Measurements from ENCODE around the gene MARK1. TPM values are rescaled to one million over a fixed set of nuclear protein-coding genes. Genes with fewer than 3 reads are reported as not detected.
A peak's percentile ranks its signal among the peaks of the same experiment; 100 is the strongest.

Gene MARK1
- 1 to 10 TPM; 2.2 to 5.3 (median 3.7) TPM for total RNA-seq

DNA sequence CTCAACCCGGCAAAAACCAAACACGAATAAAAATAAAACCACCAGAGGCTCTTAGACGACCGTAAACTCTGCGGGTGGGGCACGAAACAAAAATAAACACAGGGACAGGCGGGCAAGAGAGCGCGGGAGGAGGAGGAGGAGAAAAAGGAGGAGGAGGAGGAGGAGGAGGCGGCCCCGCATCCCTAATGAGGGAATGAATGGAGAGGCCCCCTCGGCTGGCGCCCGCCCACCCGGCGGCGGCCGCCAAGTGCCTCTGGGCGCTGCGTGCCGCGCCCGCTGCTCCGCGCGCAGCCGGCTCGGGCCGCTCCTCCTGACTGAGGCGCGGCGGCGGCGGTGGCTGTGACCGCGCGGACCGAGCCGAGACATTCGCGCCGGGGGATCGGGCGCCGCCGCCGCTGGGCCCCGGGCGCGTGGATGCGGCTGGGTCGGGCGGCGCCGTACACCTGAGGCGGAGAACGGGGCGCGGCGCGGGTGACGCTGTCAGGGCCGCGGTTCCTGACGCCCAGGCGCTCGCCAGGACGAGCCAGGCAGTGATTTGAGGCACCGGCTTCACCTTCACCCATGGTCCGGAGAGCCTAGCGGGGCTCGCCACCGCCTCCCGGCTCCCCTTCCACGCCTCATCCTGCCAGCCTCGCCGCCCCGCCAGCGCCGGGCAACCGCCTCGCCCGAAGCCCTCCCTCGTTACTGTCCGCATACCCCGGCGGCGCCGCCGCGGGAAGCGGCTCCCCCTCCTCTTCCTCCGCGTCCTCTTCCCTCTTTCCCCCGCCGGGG is at the start of gene MARK1:
TSS of gene MARK1 (plus strand) at position 229 of the 771 bp plus-strand sequence. CDS start 687 bp downstream, outside the sequence.
- TF ChIP-seq POLR2A (IDR thresholded peaks at IDR 0.05): no peak
- TF ChIP-seq, protein P1, sequence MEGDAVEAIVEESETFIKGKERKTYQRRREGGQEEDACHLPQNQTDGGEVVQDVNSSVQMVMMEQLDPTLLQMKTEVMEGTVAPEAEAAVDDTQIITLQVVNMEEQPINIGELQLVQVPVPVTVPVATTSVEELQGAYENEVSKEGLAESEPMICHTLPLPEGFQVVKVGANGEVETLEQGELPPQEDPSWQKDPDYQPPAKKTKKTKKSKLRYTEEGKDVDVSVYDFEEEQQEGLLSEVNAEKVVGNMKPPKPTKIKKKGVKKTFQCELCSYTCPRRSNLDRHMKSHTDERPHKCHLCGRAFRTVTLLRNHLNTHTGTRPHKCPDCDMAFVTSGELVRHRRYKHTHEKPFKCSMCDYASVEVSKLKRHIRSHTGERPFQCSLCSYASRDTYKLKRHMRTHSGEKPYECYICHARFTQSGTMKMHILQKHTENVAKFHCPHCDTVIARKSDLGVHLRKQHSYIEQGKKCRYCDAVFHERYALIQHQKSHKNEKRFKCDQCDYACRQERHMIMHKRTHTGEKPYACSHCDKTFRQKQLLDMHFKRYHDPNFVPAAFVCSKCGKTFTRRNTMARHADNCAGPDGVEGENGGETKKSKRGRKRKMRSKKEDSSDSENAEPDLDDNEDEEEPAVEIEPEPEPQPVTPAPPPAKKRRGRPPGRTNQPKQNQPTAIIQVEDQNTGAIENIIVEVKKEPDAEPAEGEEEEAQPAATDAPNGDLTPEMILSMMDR (IDR thresholded peaks at IDR 0.05): no peak
- intact Hi-C loops (cut with DNase I; ENCODE audit: low total_unique reads): no loop called here
- peak within 1 kb of the TSS; percentile 64 for H3K4me3 ChIP-seq (ENCODE audit: low read depth, poor library complexity, severe bottlenecking)
- WGBS, 2 donors: 0 to 1% methylated on average over 48 to 53 of the region's 96 CpGs
- peak; percentile 28 to 89 for DNase-seq (ENCODE audit: low spot score in 2 of 2)

DNA sequence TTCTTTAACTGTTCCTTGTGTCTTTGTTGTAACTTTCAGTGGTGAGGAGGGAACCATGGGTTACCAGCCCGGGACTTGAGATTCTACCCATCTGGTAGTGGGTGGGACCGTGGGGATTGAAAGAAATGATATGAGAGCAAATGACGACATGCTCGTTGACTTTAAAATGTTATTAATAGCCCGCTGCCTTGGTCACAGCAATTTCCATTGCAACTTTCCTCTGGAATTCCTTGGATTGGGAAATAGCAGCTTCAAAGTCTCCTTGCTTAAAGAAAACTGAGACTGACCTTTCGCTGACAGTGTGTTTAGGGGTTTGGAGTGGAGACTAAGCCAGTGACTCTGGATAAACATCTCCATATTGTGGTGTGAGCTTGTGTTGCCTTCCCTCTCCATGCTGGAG is 44.2 kb upstream of the MARK1 start:
- TF ChIP-seq, protein P1 (IDR thresholded peaks at IDR 0.05): no peak
- TF ChIP-seq POLR2A (IDR thresholded peaks at IDR 0.05): no peak
- no peak overlapping the region for H3K4me3 ChIP-seq (ENCODE audit: low read depth, poor library complexity, severe bottlenecking)
- no peak for DNase-seq (ENCODE audit: low spot score in 2 of 2)
- 61 to 72% methylated on average over 6 of the region's 6 CpGs for WGBS, 2 donors
- intact Hi-C loops (cut with DNase I; ENCODE audit: low total_unique reads): no loop called here

DNA sequence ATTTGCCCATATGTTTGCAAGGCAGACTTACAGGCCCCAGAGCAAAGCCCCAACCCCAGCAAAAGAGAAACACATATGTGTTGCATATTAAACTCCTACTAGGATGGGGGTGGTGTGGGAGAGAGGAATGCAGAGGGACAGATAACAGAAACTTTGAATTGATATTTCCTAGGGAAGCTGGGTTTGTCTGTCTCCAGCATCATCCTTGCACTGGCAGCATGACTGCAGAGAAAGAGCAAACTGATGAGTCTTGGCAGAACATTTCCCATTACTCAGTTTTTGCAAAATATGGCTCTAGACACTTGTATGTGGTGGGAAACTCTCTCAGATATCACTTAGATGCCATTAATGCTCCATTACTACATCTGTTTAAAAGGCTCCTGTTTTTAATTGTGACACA is 43.8 kb upstream of the MARK1 start:
- H3K4me3 ChIP-seq (ENCODE audit: low read depth, poor library complexity, severe bottlenecking): no peak overlapping the region
- DNase-seq (ENCODE audit: low spot score in 2 of 2): no peak
- TF ChIP-seq, protein P1 (IDR thresholded peaks at IDR 0.05): no peak
- no peak for TF ChIP-seq POLR2A (IDR thresholded peaks at IDR 0.05)
- intact Hi-C loops (cut with DNase I; ENCODE audit: low total_unique reads): no loop called here

DNA sequence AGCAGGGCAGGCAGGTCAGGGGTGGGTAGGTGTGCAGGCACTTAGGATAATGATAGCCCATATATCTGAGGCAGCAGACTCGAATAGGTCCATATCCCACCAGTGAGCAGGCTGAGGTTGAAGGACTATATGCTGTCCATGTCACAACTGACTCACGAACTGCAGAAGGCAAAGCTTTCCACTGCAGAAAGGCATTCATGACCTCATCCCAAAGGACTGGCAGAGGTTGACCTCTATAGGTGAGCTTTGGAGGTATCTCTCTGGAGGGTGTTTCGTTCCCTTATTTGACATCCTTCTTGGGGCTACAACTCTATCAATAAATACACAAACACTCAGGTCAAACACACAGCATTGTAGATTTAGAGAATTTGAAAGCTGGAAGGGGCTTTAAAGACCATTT is 42.8 kb upstream of the MARK1 start:
- DNase-seq (ENCODE audit: low spot score in 2 of 2): no peak
- no peak overlapping the region for H3K4me3 ChIP-seq (ENCODE audit: low read depth, poor library complexity, severe bottlenecking)
- WGBS, 2 donors: 79% methylated on average over 3 of the region's 3 CpGs
- intact Hi-C loops (cut with DNase I; ENCODE audit: low total_unique reads): no loop called here
- TF ChIP-seq, protein P1 (IDR thresholded peaks at IDR 0.05): no peak
- TF ChIP-seq POLR2A (IDR thresholded peaks at IDR 0.05): no peak

DNA sequence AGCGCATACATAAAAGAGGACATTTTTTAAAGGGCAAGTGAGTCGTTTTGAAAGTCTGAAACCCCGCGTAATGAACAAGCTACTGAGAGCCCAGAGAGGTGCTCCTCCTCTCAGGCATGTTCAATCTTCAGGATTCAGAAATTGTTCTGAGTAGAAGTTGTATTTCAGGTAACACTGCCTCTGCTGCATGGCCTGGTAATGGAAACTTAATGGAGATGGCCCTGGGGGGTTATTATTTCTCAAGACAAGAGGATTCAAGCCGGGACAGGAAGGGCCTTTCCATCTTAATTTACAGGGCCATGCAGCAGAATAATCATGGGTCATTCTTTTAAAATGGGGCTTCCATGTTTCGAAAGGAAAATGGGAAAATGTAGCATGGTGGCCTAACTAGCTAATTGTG is 42.1 kb upstream of the MARK1 start:
- H3K4me3 ChIP-seq (ENCODE audit: low read depth, poor library complexity, severe bottlenecking): no peak overlapping the region
- TF ChIP-seq POLR2A (IDR thresholded peaks at IDR 0.05): no peak
- TF ChIP-seq, protein P1 (IDR thresholded peaks at IDR 0.05): no peak
- intact Hi-C loops (cut with DNase I; ENCODE audit: low total_unique reads): no loop called here
- no peak for DNase-seq (ENCODE audit: low spot score in 2 of 2)
- WGBS, 2 donors: 57 to 60% methylated on average over 6 of the region's 6 CpGs
